Peyer's patch (tissue), 4 donors: Measurements from ENCODE around the gene SLC39A11.

Experiments used
- CTCF ChIP-seq, 6 experiments: fragments of 450-650 bp in 4 of 6; fragments of 200-600 bp in 2 of 6; sonication (generic) in 1 of 6; IDR thresholded peaks; one replicate each; pipeline ENCODE4 v1.5.1; 2017 to 2019; ENCODE audit warnings: antibody characterized with exemption in 6 of 6, mild to moderate bottlenecking in 3 of 6, moderate library complexity in 1 of 6
- POLR2A ChIP-seq, 2 donors: fragments of 450-650 bp; IDR thresholded peaks; one replicate each; pipeline ENCODE4 v1.5.1; 2017; ENCODE audit warnings: antibody characterized with exemption in 2 of 2, mild to moderate bottlenecking in 2 of 2, moderate library complexity in 2 of 2

- TF ChIP-seq CTCF (IDR thresholded peaks at IDR 0.05), result no peak
- no peak for TF ChIP-seq POLR2A (IDR thresholded peaks at IDR 0.05)
These were observed 100.8 kb downstream of the SLC39A11 start for GRCh38 chr17:72991651-72992050.
